ENCODE data around the gene PCSK6.
"Not testable (repeated sequence)": the region's sequence is repeated elsewhere in the genome, so short reads cannot be mapped to it uniquely, and the experiment has no call there.

The PCSK6 gene

DNA sequence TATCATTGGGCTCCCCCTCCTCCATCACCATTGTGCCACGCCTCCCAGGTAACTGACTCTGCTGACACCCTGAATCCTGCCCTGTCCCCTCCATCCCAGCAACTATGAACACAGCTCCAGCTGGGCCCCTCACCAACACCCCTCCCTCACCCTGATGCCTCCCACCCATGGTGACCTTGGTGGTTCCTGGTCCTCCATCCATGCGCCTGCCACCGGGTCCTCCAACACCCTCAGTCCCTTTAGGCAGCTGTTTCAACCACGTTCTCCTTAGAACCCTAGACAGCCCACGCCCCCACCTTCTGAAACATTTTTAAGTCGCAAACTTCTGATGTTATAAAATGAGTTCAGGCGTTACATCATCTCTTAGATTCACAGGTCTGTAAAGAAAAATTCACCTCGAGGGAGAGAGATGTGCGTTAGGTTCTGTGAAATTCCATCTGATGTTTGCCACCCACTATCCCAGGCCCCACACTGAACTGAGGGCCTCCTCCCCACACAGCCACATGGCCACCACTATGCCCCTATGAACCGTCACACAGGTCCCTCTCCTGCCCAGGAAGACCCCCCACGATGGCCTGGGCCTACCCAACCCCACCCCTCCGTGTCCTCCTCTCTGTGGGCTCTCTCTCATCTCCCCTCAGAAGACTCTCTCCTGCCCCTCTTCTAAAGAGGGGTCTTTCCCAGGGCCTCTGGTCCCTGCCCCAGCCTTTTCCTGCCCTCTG lies 29.8 kb downstream of the PCSK6 start:
- no peak for DNase-seq

DNA sequence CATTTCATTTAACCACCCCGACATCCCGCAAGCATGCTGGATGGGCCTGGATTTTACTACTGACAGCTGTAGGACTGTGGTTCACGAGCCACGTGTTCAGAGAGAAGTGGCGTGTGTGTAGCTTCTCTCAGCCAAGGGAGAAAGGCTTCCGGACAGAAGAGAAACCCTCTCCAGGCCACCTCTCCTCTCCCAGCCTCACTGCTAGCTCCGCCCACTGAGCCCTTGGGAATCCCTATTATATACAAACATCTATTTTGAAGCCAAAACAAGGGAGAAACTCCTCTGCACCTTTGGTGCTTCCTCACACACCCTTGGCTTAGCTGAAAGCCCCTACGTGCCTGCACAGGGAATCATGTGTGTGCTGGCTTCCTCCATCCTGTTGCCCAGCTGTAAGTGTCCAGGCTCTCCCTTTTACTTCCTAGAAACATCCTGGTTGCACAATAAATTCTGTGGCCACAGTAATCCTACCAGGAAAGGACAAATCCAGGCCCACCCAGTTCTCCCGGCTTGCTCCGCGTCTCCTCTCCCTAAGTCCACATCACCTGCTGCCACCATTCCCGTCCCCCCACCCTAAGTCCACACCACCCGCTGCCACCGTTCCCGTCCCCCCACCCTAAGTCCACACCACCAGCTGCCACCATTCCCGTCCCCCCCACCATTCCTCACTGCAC lies 30.5 kb downstream of the PCSK6 start:
- DNase-seq: no peak

DNA sequence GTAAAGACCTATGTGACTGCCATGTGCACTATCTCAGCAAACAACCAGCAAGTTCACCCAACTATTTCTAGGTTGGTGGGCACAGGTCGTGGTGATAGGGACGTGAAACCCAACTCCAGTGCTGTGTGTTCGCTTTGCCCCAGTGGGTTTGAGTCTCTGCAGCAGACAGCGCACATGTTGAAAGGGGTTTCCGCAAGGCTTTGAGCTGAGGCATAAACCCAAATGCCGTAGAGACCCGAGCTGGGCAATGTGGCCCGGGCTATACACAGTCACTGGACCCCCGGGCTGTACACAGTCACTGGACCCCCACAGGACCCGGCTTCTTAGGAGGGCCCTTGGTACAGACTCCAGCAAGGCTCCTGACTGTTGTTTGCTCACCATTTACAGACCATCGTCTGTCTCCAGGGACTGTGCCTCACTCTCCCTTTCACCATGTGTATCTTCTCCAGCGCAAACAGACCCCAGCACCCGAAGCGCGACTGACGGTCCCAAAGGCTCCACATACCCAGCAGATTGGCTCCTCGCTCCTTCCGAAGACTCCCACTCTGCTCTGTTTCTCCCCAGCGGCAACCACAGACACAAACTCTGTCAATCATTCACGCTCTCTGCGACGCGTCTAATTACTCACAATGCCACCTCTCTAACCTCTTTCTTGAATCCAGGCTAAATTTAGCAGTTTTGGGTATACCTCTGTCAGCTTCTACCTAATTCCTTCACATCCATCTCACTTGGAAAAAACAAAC lies 31.2 kb downstream of the PCSK6 start:
- no peak for DNase-seq

DNA sequence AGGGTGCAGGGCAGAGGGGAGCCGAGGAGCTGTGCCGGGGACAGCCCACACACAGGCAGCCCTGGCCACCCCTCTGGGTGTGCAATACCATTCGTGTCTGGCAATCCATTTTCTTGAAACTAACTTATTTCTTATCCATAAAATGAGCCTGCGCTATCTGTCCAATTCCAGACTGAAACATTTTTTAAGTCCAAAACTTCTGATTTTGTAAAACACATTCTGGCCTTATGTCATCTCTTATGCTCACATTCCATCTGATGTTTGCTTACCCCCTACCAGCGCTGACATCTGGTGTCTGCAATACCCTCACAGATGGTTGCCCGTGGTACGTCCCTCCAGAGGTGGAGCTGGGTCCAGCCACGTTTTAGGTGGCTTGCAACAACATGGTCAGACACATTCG lies 31.8 kb downstream of the PCSK6 start:
- no peak for DNase-seq

DNA sequence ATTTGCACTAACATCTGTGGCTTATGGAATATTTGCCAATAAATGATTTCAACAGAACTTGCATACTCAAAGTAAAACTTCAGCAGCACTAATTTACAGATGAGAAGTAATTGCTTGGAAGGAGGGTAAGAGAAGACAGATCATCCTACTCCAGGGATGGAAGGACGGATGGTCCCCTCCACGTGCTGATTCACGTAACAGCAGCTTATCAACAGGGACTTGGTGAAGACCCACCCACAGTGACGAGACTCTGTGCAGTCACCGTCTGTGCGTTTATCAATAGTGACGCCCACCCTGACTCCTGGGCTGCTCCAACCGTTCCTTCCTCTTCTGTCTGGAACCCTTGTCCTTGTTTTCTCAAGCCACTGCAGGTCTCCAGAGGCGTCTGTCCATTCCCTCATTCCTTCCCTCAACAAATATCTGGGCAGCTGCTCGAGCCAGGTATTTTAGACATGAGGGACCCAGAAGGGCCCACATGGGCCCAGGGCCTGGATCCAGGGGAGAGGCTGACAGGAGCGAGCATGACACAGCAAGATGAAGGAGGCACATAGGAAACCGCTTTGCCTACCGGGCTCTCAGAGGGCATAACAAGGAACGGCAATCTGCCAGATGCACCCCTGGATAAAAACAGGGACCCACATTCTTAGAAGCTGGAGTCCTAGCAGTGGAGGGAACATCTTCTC lies 33.3 kb downstream of the PCSK6 start:
- no peak for DNase-seq

DNA sequence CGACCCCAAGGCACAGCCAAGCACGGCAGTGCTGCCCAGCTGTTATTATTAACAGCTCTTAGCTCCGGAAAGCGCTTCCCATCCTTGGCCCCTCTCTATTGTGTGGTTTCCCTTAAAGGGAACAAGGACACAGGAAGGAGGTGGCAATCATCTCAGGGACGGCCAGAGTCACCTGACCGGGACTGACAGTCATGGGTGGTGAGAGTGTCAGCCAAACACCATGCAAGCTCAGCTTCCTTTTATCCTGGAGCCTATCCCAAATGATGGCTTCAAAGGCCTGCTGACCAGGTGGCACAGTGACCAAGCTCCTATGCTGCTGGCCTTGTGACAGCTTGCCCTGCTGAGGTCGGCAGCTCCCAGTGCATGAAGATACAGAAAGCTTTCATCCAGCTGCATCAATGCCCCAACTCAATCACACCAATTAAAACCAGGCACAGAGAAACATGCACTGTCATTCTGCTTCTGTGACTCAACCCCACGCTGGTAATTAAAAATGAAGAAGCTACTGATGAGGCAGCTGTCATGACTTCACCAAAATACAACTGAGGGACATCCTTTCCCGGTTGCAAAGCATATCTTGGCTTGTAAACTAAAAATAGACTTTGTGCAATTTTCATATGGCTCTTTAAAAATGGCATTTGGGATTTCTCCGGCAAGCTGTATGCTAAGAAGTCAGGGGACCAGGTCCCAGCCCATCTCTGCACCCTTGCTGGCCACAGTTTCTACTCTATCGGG lies 34.0 kb downstream of the PCSK6 start:
- DNase-seq: no peak

DNA sequence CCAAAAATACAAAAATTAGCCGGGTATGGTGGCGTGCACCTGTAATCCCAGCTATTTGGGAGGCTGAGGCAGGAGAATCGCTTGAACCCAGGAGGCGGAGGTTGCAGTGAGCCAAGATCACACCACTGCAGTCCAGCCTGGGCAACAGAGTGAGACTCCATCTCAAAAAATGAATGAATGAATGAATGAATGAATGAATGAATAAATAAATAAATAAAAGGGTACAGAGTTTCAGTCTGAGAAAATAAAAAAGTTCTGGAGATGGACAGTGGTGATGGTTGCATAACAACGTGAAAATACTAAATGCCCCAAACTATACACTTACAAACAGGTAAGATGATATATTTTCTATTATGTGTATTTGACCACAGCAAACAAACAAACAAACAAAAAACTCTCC lies 34.7 kb downstream of the PCSK6 start:
- DNase-seq: not testable (repeated sequence)

DNA sequence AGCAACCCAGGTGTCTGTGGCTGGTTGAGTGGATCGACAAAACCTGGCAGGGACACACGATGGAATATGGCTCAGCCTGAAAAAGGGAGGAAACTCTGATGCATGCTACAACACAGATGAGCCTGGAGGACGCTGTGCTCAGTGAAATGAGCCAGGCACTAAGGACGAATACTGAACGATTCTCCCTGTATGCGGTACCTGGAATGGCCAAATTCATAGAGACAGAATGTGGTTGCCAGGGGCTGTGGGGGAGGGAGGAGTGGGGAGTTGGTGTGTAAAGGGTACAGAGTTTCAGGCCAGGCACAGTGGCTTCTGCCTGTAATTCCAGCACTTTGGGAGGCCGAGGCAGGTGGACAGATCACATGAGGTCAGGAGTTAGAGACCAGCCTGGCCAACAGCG lies 35.1 kb downstream of the PCSK6 start:
- DNase-seq: no peak

DNA sequence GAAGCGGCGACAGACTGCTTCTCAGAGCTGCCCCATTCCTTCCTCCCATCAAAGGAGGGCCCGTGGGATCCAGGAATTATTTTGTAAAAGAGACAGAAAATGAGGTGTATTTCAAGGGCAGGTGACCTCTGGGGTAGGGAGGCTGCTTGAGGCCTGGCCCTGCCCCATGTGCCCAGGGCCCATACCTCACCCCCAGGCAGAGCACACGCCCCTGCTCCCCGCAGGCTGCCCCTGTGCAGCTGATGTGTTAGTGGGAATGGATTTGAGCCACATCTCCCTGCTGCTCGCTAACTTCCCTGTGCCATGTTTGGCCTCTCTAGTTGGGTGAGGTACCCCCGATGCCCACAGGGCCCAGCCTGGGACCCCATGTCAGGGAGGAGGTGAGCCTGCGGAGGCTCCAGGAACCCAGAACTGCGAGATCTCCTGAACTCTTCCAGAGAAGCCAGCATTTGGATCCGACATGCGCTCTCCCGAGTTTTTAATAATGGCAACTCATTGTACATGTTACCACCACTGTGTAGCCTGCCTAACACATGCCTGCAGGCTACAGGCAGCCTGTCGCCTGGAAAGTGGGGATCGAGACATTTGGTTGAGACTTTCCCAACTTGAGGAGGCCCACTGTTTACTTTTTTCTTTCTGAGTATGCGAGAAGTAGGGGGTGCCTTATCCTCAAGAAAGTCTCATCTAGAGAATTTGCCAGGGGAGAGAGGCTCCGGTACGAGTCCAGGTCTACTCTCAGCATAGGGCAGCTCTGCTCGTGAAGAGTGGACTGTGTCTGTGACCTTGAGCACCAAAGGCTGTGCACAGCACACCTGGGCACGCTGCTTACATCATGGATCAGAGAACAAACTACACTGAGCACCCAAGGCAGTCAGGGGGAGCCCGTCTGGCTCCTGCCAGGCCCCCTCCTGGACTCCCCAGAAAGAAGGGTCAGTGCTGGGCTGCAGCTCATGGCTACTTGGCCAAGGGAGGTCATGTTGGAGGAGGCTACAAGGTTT lies 36.1 kb downstream of the PCSK6 start:
- DNase-seq: no peak

DNA sequence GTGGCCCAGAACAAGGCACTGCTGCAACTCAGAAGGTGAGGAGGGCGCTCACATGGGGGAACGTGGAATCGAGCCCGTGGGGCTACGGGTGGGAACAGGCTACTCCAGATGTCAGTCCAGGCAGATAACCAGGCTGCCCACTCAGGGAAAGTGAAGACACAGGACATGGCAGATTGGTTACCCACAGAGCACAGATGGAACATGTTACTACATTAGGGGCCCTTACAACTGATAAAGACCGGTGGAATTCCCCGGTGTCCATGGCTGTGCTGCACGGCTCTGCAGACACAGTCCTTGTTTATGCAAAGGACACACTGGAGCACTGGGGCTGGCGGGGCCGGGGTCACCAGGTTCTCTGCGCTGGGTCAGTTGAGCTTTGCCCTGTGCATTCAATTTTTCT lies 36.9 kb downstream of the PCSK6 start:
- DNase-seq: no peak

DNA sequence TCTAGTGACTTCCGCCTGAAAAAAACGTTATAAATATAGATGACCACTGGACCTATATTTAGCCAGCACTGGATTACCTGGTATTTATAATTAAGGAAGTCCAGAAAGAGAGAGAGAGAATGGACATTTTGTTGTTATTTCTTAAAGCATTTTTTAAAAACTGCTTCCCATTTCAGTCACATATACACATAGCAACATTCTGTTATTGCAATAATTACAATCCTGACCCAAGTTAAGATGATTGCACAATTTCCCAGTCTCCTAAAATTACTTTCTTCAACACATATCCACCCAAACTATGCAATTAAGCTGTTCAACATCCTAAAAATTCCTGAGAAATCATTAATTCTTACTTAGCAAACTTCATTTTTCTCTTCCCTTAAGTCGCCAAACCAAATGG lies 37.7 kb downstream of the PCSK6 start:
- no peak for DNase-seq

DNA sequence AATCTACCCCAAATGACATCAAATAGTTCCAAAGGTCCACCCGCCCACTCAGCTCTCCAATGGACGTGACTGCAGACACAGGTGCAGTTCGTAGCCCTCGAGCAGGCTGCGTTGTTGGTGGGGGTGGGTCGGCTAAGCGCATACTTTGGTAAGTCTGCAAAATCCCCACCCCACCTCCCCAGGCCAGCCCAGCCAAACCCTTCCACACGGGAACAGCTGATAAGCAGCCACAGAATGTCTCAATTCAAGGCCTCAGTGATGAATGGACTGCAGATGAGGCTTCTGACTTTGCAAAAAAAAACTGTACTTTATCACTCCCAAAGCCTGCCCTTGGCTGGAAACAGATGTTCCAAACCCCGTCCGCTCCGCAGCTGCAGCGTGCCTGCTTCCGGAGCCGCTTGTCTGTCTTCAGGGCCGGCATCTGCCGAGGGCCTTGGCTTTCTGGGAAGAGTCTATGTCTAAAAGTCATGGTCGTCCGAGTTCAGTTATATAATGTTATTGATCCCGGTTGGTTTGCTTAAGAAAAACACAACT lies 38.2 kb downstream of the PCSK6 start:
- DNase-seq: no peak

DNA sequence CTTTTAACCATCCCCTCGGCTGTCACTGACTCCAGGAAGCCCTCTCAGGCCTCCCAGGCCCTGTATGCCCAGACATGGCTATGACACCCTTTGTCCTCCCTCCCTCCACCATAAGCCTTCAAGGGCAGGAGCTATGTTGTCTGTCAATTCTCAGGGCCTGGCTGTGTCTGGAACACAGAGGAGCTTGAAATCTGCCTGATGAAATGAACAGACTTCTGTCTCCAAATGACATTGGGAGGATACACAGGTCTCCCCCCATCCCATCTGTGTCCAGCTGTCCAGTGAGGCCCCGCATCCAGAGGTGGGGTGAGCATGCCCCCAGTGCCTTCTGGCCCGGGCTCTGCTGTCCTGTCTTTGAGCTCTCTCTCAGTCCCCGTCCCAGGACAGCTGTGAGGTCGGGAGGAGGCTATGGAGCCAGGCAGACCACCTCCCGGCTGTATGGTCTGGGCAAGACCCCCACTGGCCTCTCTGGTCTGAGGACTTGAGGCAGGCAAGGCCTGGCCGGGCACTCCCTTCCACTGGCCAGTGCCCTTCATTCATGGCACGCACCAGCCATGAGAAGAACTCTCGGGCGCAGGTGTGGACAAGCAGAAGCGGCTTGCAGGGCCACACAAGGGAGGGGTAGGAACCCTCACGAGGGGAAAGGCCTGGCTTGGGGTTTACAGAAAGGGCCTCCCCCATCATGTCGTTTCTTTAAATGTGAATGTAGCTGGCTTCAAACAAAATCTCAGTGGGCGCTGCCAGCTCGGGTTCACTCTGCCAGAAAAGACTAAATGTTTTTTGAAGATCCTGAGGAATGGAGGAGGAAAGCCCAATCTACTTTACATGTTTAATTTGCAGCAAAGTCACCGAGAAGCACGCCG lies 38.9 kb downstream of the PCSK6 start:
- no peak for DNase-seq

DNA sequence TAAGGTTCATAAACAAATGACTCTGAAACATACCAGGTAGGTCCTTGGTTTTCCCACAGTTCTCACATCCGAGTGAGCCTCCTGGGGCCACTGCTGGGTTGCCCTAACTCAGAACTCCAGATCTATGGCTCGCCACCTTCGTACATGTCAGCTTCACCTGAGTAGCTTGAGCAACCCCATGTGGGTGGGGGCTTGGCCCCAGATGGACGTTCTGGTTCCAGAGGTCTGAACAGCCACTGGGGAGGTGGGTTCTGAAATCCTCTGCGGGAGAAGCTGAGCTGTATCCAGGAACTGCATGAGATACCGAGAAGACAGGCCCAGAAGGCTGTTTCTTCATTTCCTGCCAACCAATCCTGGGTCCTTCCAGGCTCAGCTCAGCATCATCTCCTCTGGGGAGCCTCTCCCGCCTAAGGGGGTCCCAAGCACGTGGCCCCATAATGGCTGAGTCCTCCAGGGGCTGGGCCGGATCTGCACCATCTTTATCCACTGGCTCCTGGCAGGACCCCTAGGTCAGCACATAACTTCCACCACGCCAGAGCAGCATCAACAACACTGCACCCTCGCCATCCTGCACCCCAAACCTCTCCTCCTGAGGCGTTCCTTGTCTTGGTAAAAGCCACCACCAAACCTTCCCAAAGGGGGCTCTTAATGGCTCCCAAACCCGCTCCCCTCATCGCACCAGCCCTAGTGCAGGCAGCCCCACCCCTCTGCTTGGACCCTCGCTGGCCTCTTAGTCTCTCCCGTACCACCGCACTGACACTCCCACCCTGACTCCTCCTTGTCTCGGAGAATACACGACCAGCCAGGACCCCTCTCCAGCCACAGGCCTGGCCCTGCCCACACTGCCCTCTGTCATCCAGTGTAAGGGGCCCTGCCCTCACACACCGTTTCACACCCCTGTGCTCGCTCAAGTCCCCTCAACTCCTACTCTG lies 39.8 kb downstream of the PCSK6 start:
- no peak for DNase-seq

DNA sequence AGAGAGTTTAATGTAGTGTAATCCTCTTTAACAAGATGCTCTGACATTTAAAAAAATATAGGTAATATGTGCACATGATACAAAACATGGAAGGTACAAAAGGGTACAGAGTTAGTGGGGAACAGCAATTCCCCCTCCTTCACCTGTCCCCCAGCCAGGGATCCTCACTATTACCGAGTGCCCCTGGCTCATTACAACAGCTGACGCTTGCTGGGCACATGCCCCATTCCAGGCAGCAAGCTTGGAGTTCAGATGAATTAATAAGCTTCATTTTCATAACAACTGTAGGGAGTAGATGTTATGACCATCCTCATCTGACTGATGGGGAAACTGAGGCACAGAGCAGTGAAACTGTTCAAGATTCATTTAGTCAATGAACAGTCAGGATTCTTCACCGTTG lies 41.2 kb downstream of the PCSK6 start:
- DNase-seq: no peak

DNA sequence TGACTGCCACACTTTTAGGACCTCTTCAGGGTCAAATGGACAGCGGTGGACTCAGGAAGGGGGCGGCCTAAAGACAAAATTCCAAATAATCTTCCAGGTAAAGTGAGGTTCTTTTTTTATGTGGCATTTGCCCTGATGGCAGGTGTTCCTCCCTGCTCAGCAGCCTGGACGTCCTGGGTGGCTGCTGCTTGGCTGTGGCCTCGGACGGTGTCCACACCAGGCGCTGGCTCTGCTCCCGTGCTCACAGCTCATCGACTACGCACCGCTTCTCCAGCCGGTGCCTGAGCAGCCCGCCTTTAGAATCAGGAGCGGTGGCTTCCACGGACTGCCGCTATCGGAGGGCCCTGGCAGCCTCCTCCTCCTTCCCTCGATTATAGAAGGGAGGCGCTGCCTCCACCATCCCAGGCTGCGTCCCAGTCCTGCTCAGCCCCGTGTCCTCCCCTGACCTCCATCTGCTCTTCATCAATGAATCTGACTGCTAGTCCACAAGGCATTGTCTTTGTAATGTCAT lies 41.9 kb downstream of the PCSK6 start:
- no peak for DNase-seq

DNA sequence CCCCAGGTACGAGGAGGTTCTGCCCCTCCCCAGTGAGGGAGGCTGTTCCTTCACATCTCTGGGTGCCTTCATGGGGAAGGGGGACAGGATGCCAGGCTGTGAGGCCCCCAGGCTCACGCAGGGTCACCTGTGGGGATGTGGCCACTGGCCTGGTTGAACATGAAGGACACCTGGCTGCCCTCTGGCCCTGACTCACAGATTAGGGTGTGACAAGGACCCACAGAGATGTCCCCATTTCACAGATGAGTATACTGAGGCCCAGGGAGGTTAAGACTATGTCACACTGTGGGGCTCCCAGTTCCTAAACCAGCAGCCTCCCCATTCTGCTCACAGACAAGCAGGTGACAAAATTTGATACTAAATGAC lies 42.4 kb downstream of the PCSK6 start:
- no peak for DNase-seq

DNA sequence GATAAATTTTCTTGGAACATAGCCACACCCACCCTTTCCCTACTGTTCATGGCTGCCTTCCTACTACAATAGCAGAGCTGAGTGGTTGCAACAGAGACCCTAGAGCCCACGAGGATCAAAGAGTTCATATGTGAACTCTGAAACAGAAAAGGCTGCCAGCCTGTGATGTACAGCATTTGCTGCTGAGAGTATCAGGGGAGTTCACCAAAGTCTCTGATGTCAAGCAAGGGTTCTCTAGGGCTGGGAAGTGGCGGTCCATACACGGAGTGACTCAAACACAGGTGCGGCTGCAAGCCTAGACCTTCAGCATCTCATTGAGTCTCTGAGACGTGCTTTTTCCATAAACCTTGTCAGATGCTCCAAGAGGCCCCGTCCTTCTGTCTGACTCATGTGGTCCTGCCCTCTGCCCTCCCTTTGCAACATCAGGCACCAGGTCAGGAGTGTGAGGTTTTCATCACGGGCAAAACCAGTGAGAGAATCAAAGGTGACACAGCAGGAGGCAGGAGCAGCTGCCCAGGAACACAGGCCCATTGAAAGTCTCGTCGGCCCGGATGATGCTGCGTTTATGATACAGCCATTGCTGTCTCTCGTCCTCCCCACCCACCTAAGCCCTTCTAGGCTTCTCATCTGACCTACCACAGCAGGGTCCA lies 42.9 kb downstream of the PCSK6 start:
- no peak for DNase-seq
